GM23248 (cell line): ENCODE data around the gene ZBP1. TPM values are rescaled to one million over a fixed set of nuclear protein-coding genes. Genes with fewer than 3 reads are reported as not detected.

Experiments used
- DNase-seq: peaks from one replicate; pipeline ENCODE4 v3.0.0-alpha.2; 2015
- H2AFZ ChIP-seq: fragments of 200-600 bp; sonication (generic); 2 replicates; pipeline ENCODE4 v1.6.1; 2016; ENCODE audit warnings: antibody characterized with exemption
- H3F3A ChIP-seq: fragments of 200-600 bp; sonication (generic); 2 replicates; pipeline ENCODE4 v1.6.1; 2016; ENCODE audit warnings: mild to moderate bottlenecking, antibody characterized with exemption, mixed run types; ENCODE audit not compliant: insufficient read depth
- H3K27ac ChIP-seq: fragments of 200-600 bp; sonication (generic); 2 replicates; pipeline ENCODE4 v1.5.1; 2016; ENCODE audit warnings: mild to moderate bottlenecking
- H3K27me3 ChIP-seq: fragments of 200-600 bp; sonication (generic); replicated peaks from 2 replicates; pipeline ENCODE4 v1.6.1; 2016; ENCODE audit warnings: mild to moderate bottlenecking; ENCODE audit not compliant: insufficient read depth
- H3K36me3 ChIP-seq: fragments of 200-600 bp; sonication (generic); 2 replicates; pipeline ENCODE4 v1.6.1; 2016; ENCODE audit warnings: low read depth, mild to moderate bottlenecking
- H3K4me1 ChIP-seq: fragments of 200-600 bp; sonication (generic); 2 replicates; pipeline ENCODE4 v1.6.1; 2016; ENCODE audit warnings: mild to moderate bottlenecking; ENCODE audit not compliant: insufficient read depth
- H3K4me2 ChIP-seq: fragments of 200-600 bp; sonication (generic); one replicate; pipeline ENCODE4 v1.6.1; 2016; ENCODE audit warnings: mild to moderate bottlenecking; ENCODE audit not compliant: unreplicated experiment
- H3K4me3 ChIP-seq: fragments of 200-600 bp; sonication (generic); 2 replicates; pipeline ENCODE4 v1.5.1; 2016; ENCODE audit warnings: mild to moderate bottlenecking
- H3K79me2 ChIP-seq: fragments of 200-600 bp; sonication (generic); 2 replicates; pipeline ENCODE4 v1.6.1; 2016; ENCODE audit warnings: mild to moderate bottlenecking; ENCODE audit not compliant: insufficient read depth
- H3K9ac ChIP-seq: fragments of 200-600 bp; sonication (generic); 2 replicates; pipeline ENCODE4 v1.6.1; 2016; ENCODE audit warnings: mild to moderate bottlenecking
- H3K9me2 ChIP-seq: fragments of 200-600 bp; sonication (generic); 2 replicates; pipeline ENCODE4 v1.6.1; 2016; ENCODE audit warnings: mixed run types, mild to moderate bottlenecking, moderate library complexity; ENCODE audit not compliant: insufficient read depth
- H3K9me3 ChIP-seq: fragments of 200-600 bp; sonication (generic); one replicate; pipeline ENCODE4 v1.6.1; 2017; ENCODE audit warnings: low read depth
- H4K20me1 ChIP-seq: fragments of 200-600 bp; sonication (generic); 2 replicates; pipeline ENCODE4 v1.6.0; 2016; ENCODE audit not compliant: insufficient read depth
- EZH2 ChIP-seq: fragments of 200-600 bp; sonication (generic); IDR thresholded peaks from 2 replicates; pipeline ENCODE4 v1.6.1; 2018; ENCODE audit warnings: antibody characterized with exemption, mild to moderate bottlenecking; ENCODE audit not compliant: insufficient read depth, poor library complexity, severe bottlenecking
- EZH2phosphoT487 ChIP-seq: fragments of 200-600 bp; sonication (generic); IDR thresholded peaks from 2 replicates; pipeline ENCODE4 v1.6.1; 2018; ENCODE audit warnings: antibody characterized with exemption, moderate library complexity, mild to moderate bottlenecking, low read depth; ENCODE audit not compliant: insufficient read depth
- WGBS, 2 experiments: methylation state at CpG; one replicate each; pipeline ENCODE4 v1.1.6; 2015 to 2017; ENCODE audit warnings: low lambda C conversion rate in 2 of 2, low coverage in 1 of 2; ENCODE audit errors: missing lambda C conversion rate in 2 of 2; 5-methylcytosine and 5-hydroxymethylcytosine counted together
- in situ Hi-C: fragments of 300-500 bp; cut with MboI; formaldehyde crosslinking; loops from 2 replicates; pipeline ENCODE4 v1.15.0; 2020
- polyA plus RNA-seq: library from polyadenylated mRNA; unstranded; fragments of >200 nt; fragmentation: Nextera tagmentation; extraction: Ambion mirVana; gene quantifications from 2 replicates; pipeline ENCODE4 v1.2.1, GENCODE V29; 2016
- total RNA-seq: library from RNA; depleted of rRNA; stranded (reverse); fragments of >200 nt; shearing (Covaris generic); gene quantifications from 2 replicates; pipeline ENCODE4 v1.2.3, GENCODE V29; 2014

ZBP1 gene
- total and polyA plus RNA-seq, 2 experiments from 2014 or later, result not detected

- Histone ChIP-seq H3K27ac (no peak overlapping the region), H3K4me2 (no peak overlapping the region), H2AFZ (no peak overlapping the region), H3K27me3 (no peaks in the 10 kb centered on the region; the same call in 1 of the 2 replicates), H3K36me3 (no peaks in the 10 kb centered on the region), H3K4me3 (no peak overlapping the region), H3F3A (no peaks in the 10 kb centered on the region), H3K4me1 (no peaks in the 10 kb centered on the region), H3K9me2 (no peaks in the 10 kb centered on the region), H4K20me1 (no peaks in the 10 kb centered on the region), H3K9ac (no peak overlapping the region), H3K79me2 (no peaks in the 10 kb centered on the region), H3K9me3 (no peaks in the 10 kb centered on the region)
- in situ Hi-C loops, result loop anchor here (5.0 kb wide), 1 partner anchor 71 kb away; no protein-coding TSS in a partner anchor
- 37 to 48% methylated on average over 17 of the region's 17 CpGs for WGBS, 2 experiments
- TF ChIP-seq EZH2 (no peak), EZH2phosphoT487 (no peak)
- DNase-seq, result no peak
Measured at GRCh38 chr20:57593134-57593886, 26.9 kb downstream of the ZBP1 start.

GRCh38 chr20:57592263-57593092 is 27.7 kb downstream of the ZBP1 start:
- no peak overlapping the region for H3K4me2 ChIP-seq
- H3K9me2 ChIP-seq, result no peaks in the 10 kb centered on the region
- H3K79me2 ChIP-seq, result no peaks in the 10 kb centered on the region
- no peaks in the 10 kb centered on the region for H3K36me3 ChIP-seq
- no peak for DNase-seq
- no peak overlapping the region for H3K27ac ChIP-seq
- H3K4me3 ChIP-seq, result no peak overlapping the region
- H3K27me3 ChIP-seq, result no peaks in the 10 kb centered on the region; the same call in 1 of the 2 replicates
- WGBS, 2 experiments, result 77 to 79% methylated on average over 22 of the region's 22 CpGs
- no peak overlapping the region for H3K9ac ChIP-seq
- no peaks in the 10 kb centered on the region for H4K20me1 ChIP-seq
- no peak overlapping the region for H2AFZ ChIP-seq
- no peaks in the 10 kb centered on the region for H3K9me3 ChIP-seq
- no peak for TF ChIP-seq EZH2phosphoT487
- TF ChIP-seq EZH2, result no peak
- no peaks in the 10 kb centered on the region for H3F3A ChIP-seq
- H3K4me1 ChIP-seq, result no peaks in the 10 kb centered on the region
- in situ Hi-C loops, result loop anchor here (5.0 kb wide), 1 partner anchor 70 kb away; no protein-coding TSS in a partner anchor

GRCh38 chr20:57591289-57592229 is 28.7 kb downstream of the ZBP1 start:
- no peak overlapping the region for H3K27ac ChIP-seq
- H4K20me1 ChIP-seq, result no peaks in the 10 kb centered on the region
- H3K27me3 ChIP-seq, result peaks cover 8% of the 10 kb centered on the region; the same call in 1 of the 2 replicates
- no peaks in the 10 kb centered on the region for H3K9me3 ChIP-seq
- H3K4me3 ChIP-seq, result no peak overlapping the region
- no peaks in the 10 kb centered on the region for H3K4me1 ChIP-seq
- no peaks in the 10 kb centered on the region for H3K36me3 ChIP-seq
- in situ Hi-C loops, result loop anchor here (5.0 kb wide), 1 partner anchor 69 kb away; no protein-coding TSS in a partner anchor
- H3F3A ChIP-seq, result no peaks in the 10 kb centered on the region
- no peaks in the 10 kb centered on the region for H3K79me2 ChIP-seq
- 68 to 70% methylated on average over 15 of the region's 15 CpGs for WGBS, 2 experiments
- H3K9me2 ChIP-seq, result no peaks in the 10 kb centered on the region
- no peak for DNase-seq
- no peak for TF ChIP-seq EZH2phosphoT487
- TF ChIP-seq EZH2, result no peak
- no peak overlapping the region for H3K4me2 ChIP-seq
- H3K9ac ChIP-seq, result no peak overlapping the region
- no peak overlapping the region for H2AFZ ChIP-seq
